HK-2 (cell line): ENCODE data around the gene TTC6.
A peak's percentile ranks its signal among the peaks of the same experiment; 100 is the strongest.
"Not testable (repeated sequence)": the region's sequence is repeated elsewhere in the genome, so short reads cannot be mapped to it uniquely, and the experiment has no call there.

Experiments
- DNase-seq: peaks from one replicate; pipeline ENCODE4 v3.0.0-alpha.2; 2018; ENCODE audit not compliant: unreplicated experiment

The TTC6 gene

GRCh38 chr14:37594971-37595808, at the start of gene TTC6, which contains the start of gene FOXA1:
Gene TTC6, plus strand, starts transcription at chr14:37595629. Its CDS starts 26,436 bp downstream, at chr14:37622065.
Gene FOXA1, minus strand, starts transcription at chr14:37595249. Its CDS starts 277 bp downstream, at chr14:37594972.
- peak; percentile 59 for DNase-seq

- DNase-seq: no peak
Observed at GRCh38 chr14:37546621-37547447, 48.6 kb upstream of the TTC6 start.

GRCh38 chr14:37550511-37550910, 44.9 kb upstream of the TTC6 start:
- no peak for DNase-seq

GRCh38 chr14:37551119-37551518, 44.3 kb upstream of the TTC6 start:
- no peak for DNase-seq

- DNase-seq: no peak
Observed at GRCh38 chr14:37553935-37554550, 41.4 kb upstream of the TTC6 start.

- DNase-seq: not testable (repeated sequence)
Observed at GRCh38 chr14:37555596-37555995, 39.8 kb upstream of the TTC6 start.

- no peak for DNase-seq
Observed at GRCh38 chr14:37558740-37559139, 36.7 kb upstream of the TTC6 start.

- no peak for DNase-seq
Observed at GRCh38 chr14:37559386-37559785, 36.0 kb upstream of the TTC6 start.

GRCh38 chr14:37563189-37563588, 32.2 kb upstream of the TTC6 start:
- DNase-seq: no peak

- DNase-seq: no peak
Observed at GRCh38 chr14:37565550-37565949, 29.9 kb upstream of the TTC6 start.

- DNase-seq: no peak
Observed at GRCh38 chr14:37566811-37567371, 28.5 kb upstream of the TTC6 start.

- DNase-seq: no peak
Observed at GRCh38 chr14:37569729-37570128, 25.7 kb upstream of the TTC6 start.

- no peak for DNase-seq
Observed at GRCh38 chr14:37571391-37571790, 24.0 kb upstream of the TTC6 start.

GRCh38 chr14:37573356-37573755, 22.1 kb upstream of the TTC6 start:
- DNase-seq: no peak

GRCh38 chr14:37579274-37579673, 16.2 kb upstream of the TTC6 start:
- no peak for DNase-seq

- no peak for DNase-seq
Observed at GRCh38 chr14:37580146-37580545, 15.3 kb upstream of the TTC6 start.

GRCh38 chr14:37583358-37584210, 11.8 kb upstream of the TTC6 start:
- DNase-seq: no peak

- DNase-seq: no peak
Observed at GRCh38 chr14:37584211-37585100, 11.0 kb upstream of the TTC6 start.

GRCh38 chr14:37585101-37585511, 10.3 kb upstream of the TTC6 start:
- no peak for DNase-seq
